ENCODE results near the gene CAMK2B.

- no peak for TF ChIP-seq POLR2A (IDR thresholded peaks at IDR 0.05; ENCODE audit: low read depth, low read length)
- TF ChIP-seq POLR2AphosphoS5 (IDR thresholded peaks at IDR 0.05; ENCODE audit: low read depth, low read length): no peak
- TF ChIP-seq TAF1 (IDR thresholded peaks at IDR 0.05; ENCODE audit: low read depth, low read length): no peak
These were observed 57.5 kb downstream of the CAMK2B start for GRCh38 chr7:44267719-44268421.
